PC-9 (cell line): ENCODE data around the gene OMG. TPM values are rescaled to one million over a fixed set of nuclear protein-coding genes. Genes with fewer than 3 reads are reported as not detected.
"Not testable (repeated sequence)": the region's sequence is repeated elsewhere in the genome, so short reads cannot be mapped to it uniquely, and the experiment has no call there.

Experiments
- BruUV-seq: library from RNA; stranded (reverse); fragments of 400-500 nt; replicated peaks from 2 replicates; lab custom pipeline; 2021; lab: Mats Ljungman, UMichigan
- CTCF ChIA-PET: fragments of 300-600 bp; sonication (Branson Sonifier 250); formaldehyde crosslinking; loops from one replicate; lab custom pipeline; 2022; ENCODE audit warnings: antibody characterized with exemption; lab: Charles Lee
- POLR2A ChIA-PET: fragments of 300-600 bp; sonication (Branson Sonifier 250); formaldehyde crosslinking; loops from one replicate; lab custom pipeline; 2022; ENCODE audit warnings: antibody characterized with exemption; ENCODE audit not compliant: unreplicated experiment; lab: Charles Lee
- DNase-seq, 2 experiments: peaks; one replicate each; pipeline versions ENCODE4 v3.0.0 to v3.0.0-alpha.2; 2015 to 2022; ENCODE audit warnings: mixed read lengths in 1 of 2
- H2AFZ ChIP-seq: fragments of 200-600 bp; sonication (generic); 2 replicates; pipeline ENCODE4 v1.8.1; 2017; ENCODE audit warnings: antibody characterized with exemption
- H3F3A ChIP-seq: fragments of 200-600 bp; sonication (generic); 2 replicates; pipeline ENCODE4 v1.8.1; 2017; ENCODE audit warnings: antibody characterized with exemption, mild to moderate bottlenecking, low read depth; ENCODE audit not compliant: insufficient read depth
- H3K27ac ChIP-seq: fragments of 200-600 bp; sonication (generic); 2 replicates; pipeline ENCODE4 v1.6.1; 2016; ENCODE audit warnings: mixed run types
- H3K27me3 ChIP-seq: fragments of 200-600 bp; sonication (generic); 2 replicates; pipeline ENCODE4 v1.6.1; 2016; ENCODE audit warnings: low read depth, mixed run types; ENCODE audit not compliant: insufficient read depth
- H3K36me3 ChIP-seq: fragments of 200-600 bp; sonication (generic); 2 replicates; pipeline ENCODE4 v1.6.1; 2016; ENCODE audit warnings: low read depth, mixed run types
- H3K4me1 ChIP-seq: fragments of 200-600 bp; sonication (generic); replicated peaks from 2 replicates; pipeline ENCODE4 v1.6.1; 2016; ENCODE audit warnings: mixed run types; ENCODE audit not compliant: insufficient read depth
- H3K4me2 ChIP-seq: fragments of 200-600 bp; sonication (generic); 2 replicates; pipeline ENCODE4 v1.6.1; 2017; ENCODE audit warnings: mixed run types
- H3K4me3 ChIP-seq: fragments of 200-600 bp; sonication (generic); 2 replicates; pipeline ENCODE4 v1.6.1; 2016; ENCODE audit warnings: mixed run types
- H3K79me2 ChIP-seq: fragments of 200-600 bp; sonication (generic); 2 replicates; pipeline ENCODE4 v1.6.1; 2017; ENCODE audit warnings: low read depth, mixed run types
- H3K9me2 ChIP-seq: fragments of 200-600 bp; sonication (generic); 2 replicates; pipeline ENCODE4 v1.8.1; 2017; ENCODE audit warnings: mild to moderate bottlenecking; ENCODE audit not compliant: insufficient read depth
- H3K9me3 ChIP-seq: fragments of 200-600 bp; sonication (generic); 2 replicates; pipeline ENCODE4 v1.8.1; 2016; ENCODE audit warnings: low read depth; ENCODE audit not compliant: insufficient read depth
- H4K20me1 ChIP-seq: fragments of 200-600 bp; sonication (generic); 2 replicates; pipeline ENCODE4 v1.8.1; 2017; ENCODE audit not compliant: insufficient read depth
- EZH2 ChIP-seq: fragments of 200-600 bp; sonication (generic); IDR thresholded peaks from 2 replicates; pipeline ENCODE4 v1.8.0; 2017; ENCODE audit warnings: antibody characterized with exemption, low read depth
- intact Hi-C: fragments of 100-400 bp; cut with micrococcal nuclease; formaldehyde crosslinking; loops from one replicate; pipeline ENCODE4 v1.10.0; 2022; ENCODE audit not compliant: unreplicated experiment
- total RNA-seq: library from RNA; stranded (reverse); gene quantifications from 2 replicates; pipeline ENCODE4 v1.2.3, GENCODE V29; 2021
- TF ChIP-seq, protein P1 (sequence below): fragments of 200-600 bp; sonication (generic); conservative IDR thresholded peaks from 2 replicates; pipeline ENCODE4 v1.6.1; 2017; ENCODE audit warnings: mixed run types, antibody characterized with exemption, mild to moderate bottlenecking, moderate library complexity

Gene OMG
- total RNA-seq, 1 experiment from 2014 or later = not detected

DNA sequence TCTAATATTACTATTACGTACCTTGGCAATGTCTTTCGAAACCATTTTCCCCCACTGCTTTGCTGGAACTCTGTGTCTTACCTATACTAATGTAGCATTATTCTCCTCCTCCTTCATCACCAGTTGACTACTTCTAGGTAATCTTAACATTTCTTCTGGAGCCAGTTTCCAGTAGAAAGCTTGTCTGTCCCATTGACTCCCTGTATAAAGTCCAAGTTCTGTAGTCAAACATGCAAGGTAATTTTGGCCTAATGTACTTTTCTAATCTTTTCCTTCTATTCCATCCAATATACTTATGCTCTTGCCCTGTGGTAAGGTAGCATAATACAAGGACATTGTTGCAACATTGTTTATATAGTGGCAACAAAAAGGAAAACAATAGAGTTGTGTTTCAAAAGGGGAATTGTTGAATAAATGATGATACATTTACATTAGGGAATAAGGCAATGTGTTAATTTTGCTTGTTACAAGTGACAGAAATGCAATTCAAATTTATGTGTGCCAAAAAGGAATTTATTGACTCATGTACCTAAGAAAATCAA lies 27.9 kb downstream of the OMG start:
- TF ChIP-seq, protein P1, sequence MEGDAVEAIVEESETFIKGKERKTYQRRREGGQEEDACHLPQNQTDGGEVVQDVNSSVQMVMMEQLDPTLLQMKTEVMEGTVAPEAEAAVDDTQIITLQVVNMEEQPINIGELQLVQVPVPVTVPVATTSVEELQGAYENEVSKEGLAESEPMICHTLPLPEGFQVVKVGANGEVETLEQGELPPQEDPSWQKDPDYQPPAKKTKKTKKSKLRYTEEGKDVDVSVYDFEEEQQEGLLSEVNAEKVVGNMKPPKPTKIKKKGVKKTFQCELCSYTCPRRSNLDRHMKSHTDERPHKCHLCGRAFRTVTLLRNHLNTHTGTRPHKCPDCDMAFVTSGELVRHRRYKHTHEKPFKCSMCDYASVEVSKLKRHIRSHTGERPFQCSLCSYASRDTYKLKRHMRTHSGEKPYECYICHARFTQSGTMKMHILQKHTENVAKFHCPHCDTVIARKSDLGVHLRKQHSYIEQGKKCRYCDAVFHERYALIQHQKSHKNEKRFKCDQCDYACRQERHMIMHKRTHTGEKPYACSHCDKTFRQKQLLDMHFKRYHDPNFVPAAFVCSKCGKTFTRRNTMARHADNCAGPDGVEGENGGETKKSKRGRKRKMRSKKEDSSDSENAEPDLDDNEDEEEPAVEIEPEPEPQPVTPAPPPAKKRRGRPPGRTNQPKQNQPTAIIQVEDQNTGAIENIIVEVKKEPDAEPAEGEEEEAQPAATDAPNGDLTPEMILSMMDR = no peak
- TF ChIP-seq EZH2 = no peak
- no TSS peak for BruUV-seq
- Histone ChIP-seq H3K4me1 (peaks cover 33% of the 10 kb centered on the region), H2AFZ (no peak overlapping the region), H3K79me2 (no peaks in the 10 kb centered on the region), H3K27ac (peak overlapping the region; percentile 67), H3F3A (peaks cover 28% of the 10 kb centered on the region), H3K27me3 (no peaks in the 10 kb centered on the region), H3K9me2 (no peaks in the 10 kb centered on the region), H3K4me3 (no peak overlapping the region; the same call in 1 of the 2 replicates), H3K4me2 (peak overlapping the region; percentile 44), H3K9me3 (no peaks in the 10 kb centered on the region), H3K36me3 (peaks cover 21% of the 10 kb centered on the region; the same call in 1 of the 2 replicates), H4K20me1 (no peaks in the 10 kb centered on the region)
- CTCF ChIA-PET = interaction anchor here (0.6 kb wide), 1 partner anchor 253 kb away, joined by 3 read pairs; no protein-coding TSS in a partner anchor
- POLR2A ChIA-PET = interaction anchor here (0.6 to 0.7 kb wide), 2 partner anchors 718 to 918 kb away, joined by 3 to 4 read pairs; no protein-coding TSS in a partner anchor
- no peak for DNase-seq
- intact Hi-C loops = no loop called here

DNA sequence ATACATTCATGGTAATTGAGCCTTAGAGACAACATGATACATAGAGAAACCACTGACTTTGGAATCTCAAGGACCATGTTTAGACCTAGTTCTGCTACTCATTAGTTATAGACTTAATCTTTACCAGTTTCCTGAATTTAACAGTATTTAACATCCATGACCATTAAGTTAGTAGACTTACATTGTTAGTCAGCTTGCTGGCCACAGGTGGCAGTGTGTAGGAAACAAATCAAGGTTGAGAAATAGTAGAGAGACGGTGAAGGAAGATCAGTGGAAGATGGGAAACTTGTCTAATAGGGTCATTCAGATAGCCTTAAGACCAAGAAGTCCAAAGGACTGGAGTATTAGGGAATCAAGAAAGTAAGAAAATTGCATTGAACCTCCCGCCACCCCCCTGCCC lies 31.0 kb downstream of the OMG start:
- Histone ChIP-seq H3K4me3 (no peak overlapping the region), H3K4me2 (no peak overlapping the region), H4K20me1 (no peaks in the 10 kb centered on the region), H3F3A (peaks cover 24% of the 10 kb centered on the region), H3K9me3 (no peaks in the 10 kb centered on the region), H2AFZ (no peak overlapping the region), H3K4me1 (peaks cover 33% of the 10 kb centered on the region), H3K79me2 (no peaks in the 10 kb centered on the region), H3K27ac (no peak overlapping the region), H3K27me3 (no peaks in the 10 kb centered on the region), H3K36me3 (peaks cover 14% of the 10 kb centered on the region; the same call in 1 of the 2 replicates), H3K9me2 (no peaks in the 10 kb centered on the region)
- CTCF ChIA-PET = no interaction called here
- TF ChIP-seq, protein P1 = peak; percentile 34; the same call in 1 of the 2 replicates
- TF ChIP-seq EZH2 = no peak
- POLR2A ChIA-PET = no interaction called here
- no peak for DNase-seq
- intact Hi-C loops = no loop called here
- no TSS peak for BruUV-seq

DNA sequence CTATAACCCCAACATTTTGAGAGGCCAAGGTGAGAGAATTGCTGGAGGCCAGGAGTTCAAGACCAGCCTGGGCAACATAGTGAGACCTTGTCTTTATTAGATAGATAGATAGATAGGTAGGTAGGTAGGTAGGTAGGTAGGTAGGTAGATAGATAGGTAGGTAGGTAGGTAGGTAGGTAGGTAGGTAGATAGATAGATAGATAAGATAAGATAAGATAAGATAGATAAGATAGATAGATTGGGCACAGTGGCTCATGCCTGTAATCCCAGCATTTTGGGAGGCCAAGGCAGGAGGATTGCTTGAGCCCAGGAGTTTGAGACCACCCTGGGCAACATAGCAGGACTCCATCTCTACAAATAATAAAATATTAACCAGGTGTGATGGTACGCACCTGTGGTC lies 34.1 kb downstream of the OMG start:
- H4K20me1 ChIP-seq, H2AFZ ChIP-seq, BruUV-seq, CTCF ChIA-PET, H3K4me2 ChIP-seq, H3K4me3 ChIP-seq, POLR2A ChIA-PET, DNase-seq, H3F3A ChIP-seq, H3K27me3 ChIP-seq, H3K27ac ChIP-seq, H3K9me3 ChIP-seq, H3K79me2 ChIP-seq, intact Hi-C loops, H3K4me1 ChIP-seq, H3K9me2 ChIP-seq: not testable (repeated sequence)
- peaks cover 24% of the 10 kb centered on the region for H3K36me3 ChIP-seq

- no peaks in the 10 kb centered on the region for H3K9me2 ChIP-seq
- DNase-seq = no peak
- peaks cover 21% of the 10 kb centered on the region for H3K36me3 ChIP-seq
- no peaks in the 10 kb centered on the region for H3K27me3 ChIP-seq
- no peaks in the 10 kb centered on the region for H3K4me1 ChIP-seq
- H3F3A ChIP-seq = no peaks in the 10 kb centered on the region
- H2AFZ ChIP-seq = no peak overlapping the region
- H3K9me3 ChIP-seq = no peaks in the 10 kb centered on the region
- no peak overlapping the region for H3K4me3 ChIP-seq
- no peaks in the 10 kb centered on the region for H4K20me1 ChIP-seq
- TF ChIP-seq, protein P1 = no peak
- TF ChIP-seq EZH2 = no peak
- no peaks in the 10 kb centered on the region for H3K79me2 ChIP-seq
- BruUV-seq = no TSS peak
- no peak overlapping the region for H3K27ac ChIP-seq
- POLR2A ChIA-PET = no interaction called here
- CTCF ChIA-PET = no interaction called here
- H3K4me2 ChIP-seq = no peak overlapping the region
- intact Hi-C loops = no loop called here
Measured at GRCh38 chr17:31261601-31262000, 35.4 kb downstream of the OMG start.
